ENCODE measurements around the gene ZNF488. TPM values are rescaled to one million over a fixed set of nuclear protein-coding genes. Genes with fewer than 3 reads are reported as not detected.

ZNF488 gene
- total and polyA plus RNA-seq, 2 experiments from 2014 or later: 0.15 to 1.2 TPM

DNA sequence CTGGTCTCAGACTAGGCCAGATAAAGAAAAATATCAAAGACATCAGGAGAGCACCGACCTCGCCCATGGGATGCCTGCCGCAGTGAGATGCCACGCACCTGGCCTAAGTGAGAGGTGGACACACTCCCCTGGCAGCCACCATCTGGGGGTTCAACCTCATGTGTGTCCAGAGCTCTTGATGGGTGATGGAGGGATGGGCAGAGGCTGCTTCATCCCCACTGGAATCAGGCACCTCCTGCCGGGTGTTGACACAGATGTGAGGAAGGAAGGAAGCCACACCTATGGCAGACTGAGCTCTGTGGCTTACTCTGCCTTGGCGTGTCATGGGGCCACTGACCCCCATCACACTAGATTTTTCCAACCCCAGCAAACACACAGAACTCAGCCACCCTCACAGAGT lies 11.4 kb downstream of the ZNF488 start:
- TF ChIP-seq, protein P1, sequence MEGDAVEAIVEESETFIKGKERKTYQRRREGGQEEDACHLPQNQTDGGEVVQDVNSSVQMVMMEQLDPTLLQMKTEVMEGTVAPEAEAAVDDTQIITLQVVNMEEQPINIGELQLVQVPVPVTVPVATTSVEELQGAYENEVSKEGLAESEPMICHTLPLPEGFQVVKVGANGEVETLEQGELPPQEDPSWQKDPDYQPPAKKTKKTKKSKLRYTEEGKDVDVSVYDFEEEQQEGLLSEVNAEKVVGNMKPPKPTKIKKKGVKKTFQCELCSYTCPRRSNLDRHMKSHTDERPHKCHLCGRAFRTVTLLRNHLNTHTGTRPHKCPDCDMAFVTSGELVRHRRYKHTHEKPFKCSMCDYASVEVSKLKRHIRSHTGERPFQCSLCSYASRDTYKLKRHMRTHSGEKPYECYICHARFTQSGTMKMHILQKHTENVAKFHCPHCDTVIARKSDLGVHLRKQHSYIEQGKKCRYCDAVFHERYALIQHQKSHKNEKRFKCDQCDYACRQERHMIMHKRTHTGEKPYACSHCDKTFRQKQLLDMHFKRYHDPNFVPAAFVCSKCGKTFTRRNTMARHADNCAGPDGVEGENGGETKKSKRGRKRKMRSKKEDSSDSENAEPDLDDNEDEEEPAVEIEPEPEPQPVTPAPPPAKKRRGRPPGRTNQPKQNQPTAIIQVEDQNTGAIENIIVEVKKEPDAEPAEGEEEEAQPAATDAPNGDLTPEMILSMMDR (IDR thresholded peaks at IDR 0.05; ENCODE audit: low read depth, low read length): no peak
- Histone ChIP-seq H3K27me3 (no peaks in the 10 kb centered on the region), H3K27ac (no peak overlapping the region), H3K4me1 (ENCODE audit: low read depth) (no peaks in the 10 kb centered on the region), H3K4me3 (no peak overlapping the region), H3K9me3 (ENCODE audit: low read depth) (no peaks in the 10 kb centered on the region), H3K36me3 (no peaks in the 10 kb centered on the region)
- DNase-seq (ENCODE audit: low read depth in 1 of 2, low spot score in 1 of 2): no peak

GRCh38 chr10:47371629-47372485 lies 12.2 kb downstream of the ZNF488 start:
- Histone ChIP-seq H3K9me3 (ENCODE audit: low read depth) (no peaks in the 10 kb centered on the region), H3K27ac (no peak overlapping the region), H3K27me3 (no peaks in the 10 kb centered on the region), H3K4me1 (ENCODE audit: low read depth) (no peaks in the 10 kb centered on the region), H3K36me3 (no peaks in the 10 kb centered on the region), H3K4me3 (no peak overlapping the region)
- TF ChIP-seq, protein P1 (IDR thresholded peaks at IDR 0.05; ENCODE audit: low read depth, low read length): no peak
- no peak for DNase-seq (ENCODE audit: low read depth in 1 of 2, low spot score in 1 of 2)

DNA sequence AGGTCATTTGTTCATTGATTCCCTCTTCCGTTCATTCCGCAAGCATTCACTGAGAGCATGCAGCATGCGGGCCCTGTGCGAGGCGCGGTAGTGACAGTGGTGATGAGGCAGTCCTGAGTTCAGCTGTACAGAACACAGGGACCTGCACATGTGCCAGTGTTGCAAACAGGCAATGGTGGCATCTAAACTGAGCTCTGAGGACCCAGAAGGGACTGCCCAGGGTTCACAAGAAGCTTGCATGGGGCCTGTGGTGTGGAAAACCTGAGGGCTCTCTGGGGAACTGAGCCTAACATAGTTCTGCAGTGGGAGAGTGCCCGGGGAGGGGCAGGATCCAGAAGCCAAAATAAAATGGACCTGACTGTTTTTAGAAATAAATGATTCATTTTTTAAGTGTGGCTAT lies 13.2 kb downstream of the ZNF488 start:
- H3K27ac ChIP-seq: no peak overlapping the region
- TF ChIP-seq, protein P1 (IDR thresholded peaks at IDR 0.05; ENCODE audit: low read depth, low read length): no peak
- H3K4me1 ChIP-seq (ENCODE audit: low read depth): no peaks in the 10 kb centered on the region
- no peaks in the 10 kb centered on the region for H3K27me3 ChIP-seq
- no peak overlapping the region for H3K4me3 ChIP-seq
- no peaks in the 10 kb centered on the region for H3K9me3 ChIP-seq (ENCODE audit: low read depth)
- H3K36me3 ChIP-seq: no peaks in the 10 kb centered on the region
- no peak for DNase-seq (ENCODE audit: low read depth in 1 of 2, low spot score in 1 of 2)

- TF ChIP-seq, protein P1 (IDR thresholded peaks at IDR 0.05; ENCODE audit: low read depth, low read length): no peak
- H3K27ac ChIP-seq: no peak overlapping the region
- no peak for DNase-seq (ENCODE audit: low read depth in 1 of 2, low spot score in 1 of 2)
These were observed 13.9 kb downstream of the ZNF488 start for GRCh38 chr10:47370015-47370767.

GRCh38 chr10:47369251-47369894 lies 14.7 kb downstream of the ZNF488 start:
- no peak overlapping the region for H3K27ac ChIP-seq
- H3K9me3 ChIP-seq (ENCODE audit: low read depth): no peaks in the 10 kb centered on the region
- no peaks in the 10 kb centered on the region for H3K36me3 ChIP-seq
- TF ChIP-seq, protein P1 (IDR thresholded peaks at IDR 0.05; ENCODE audit: low read depth, low read length): no peak
- H3K27me3 ChIP-seq: no peaks in the 10 kb centered on the region
- H3K4me1 ChIP-seq (ENCODE audit: low read depth): peaks cover 2% of the 10 kb centered on the region
- H3K4me3 ChIP-seq: no peak overlapping the region
- no peak for DNase-seq (ENCODE audit: low read depth in 1 of 2, low spot score in 1 of 2)

More at GRCh38 chr10:47370015-47370767, 13.9 kb downstream of the ZNF488 start:
- Histone ChIP-seq H3K9me3 (ENCODE audit: low read depth) (no peaks in the 10 kb centered on the region), H3K27me3 (no peaks in the 10 kb centered on the region), H3K36me3 (no peaks in the 10 kb centered on the region), H3K4me1 (ENCODE audit: low read depth) (no peaks in the 10 kb centered on the region), H3K4me3 (no peak overlapping the region)
